ENCODE measurements around the gene TSHR. TPM values are rescaled to one million over a fixed set of nuclear protein-coding genes. Genes with fewer than 3 reads are reported as not detected.

The TSHR gene
- total and polyA plus RNA-seq, 2 of the 13 experiments (the other 11 are each of a cell fraction or from before 2014, with no cell fraction given): not detected

DNA sequence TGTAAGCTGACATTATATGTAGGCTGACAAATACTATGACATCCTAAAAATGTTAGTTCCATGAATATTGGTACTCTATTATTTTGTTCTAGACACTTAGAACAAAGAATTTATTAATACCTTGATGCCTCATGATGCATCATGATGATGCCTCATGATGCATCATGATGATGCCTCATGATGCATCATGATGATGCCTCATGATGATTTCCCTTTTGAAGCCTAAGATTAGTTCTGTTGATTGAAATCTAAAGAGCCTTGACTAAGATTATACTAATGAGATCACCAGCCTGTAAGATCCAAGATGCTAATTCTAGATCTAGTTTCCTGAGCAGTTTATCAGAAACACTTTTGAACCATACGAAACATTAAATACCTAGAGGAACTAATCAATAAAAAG, 9.2 kb upstream of the TSHR start:
- POLR2A ChIA-PET: no interaction called here
- Histone ChIP-seq H3K36me3 (replicated peaks in 1 of 2; ENCODE audit: control insufficient read depth in 1 of 2, insufficient read depth in 2 of 2, low read length in 2 of 2) (no peaks in the 10 kb centered on the region), H3K9me3 (ENCODE audit: low read length) (no peaks in the 10 kb centered on the region), H3K9ac (ENCODE audit: insufficient read depth, low read depth, low read length) (no peak overlapping the region), H3K4me3 (replicated peaks in 1 of 3; ENCODE audit: insufficient read depth in 1 of 3, low read depth in 2 of 3, low read length in 3 of 3) (no peak overlapping the region), H3K4me2 (ENCODE audit: low read depth, low read length) (no peak overlapping the region), H3K4me1 (ENCODE audit: insufficient read depth, low read length) (peaks cover 8% of the 10 kb centered on the region; the same call in 1 of the 2 replicates), H3K27ac (ENCODE audit: extremely low read length, insufficient read depth, low read length) (no peak overlapping the region), H3K79me2 (ENCODE audit: insufficient read depth, low read length) (no peaks in the 10 kb centered on the region), H3K27me3 (ENCODE audit: control insufficient read depth in 1 of 2, insufficient read depth in 2 of 2, low read length in 2 of 2) (peaks cover 0 to 4% of the 10 kb centered on the region in 2 experiments; a peak in 2 of 5 replicates), H4K20me1 (ENCODE audit: insufficient read depth, low read length) (no peaks in the 10 kb centered on the region), H2AFZ (ENCODE audit: low read length) (no peak overlapping the region)
- FAIRE-seq: no peak
- intact Hi-C loops (cut with micrococcal nuclease; ENCODE audit: unreplicated experiment) (no loop called here), in situ Hi-C loops (cut with HindIII; ENCODE audit: extremely low pct_ligation_motif_present, low pct_unique_long_range_greater_than_20kb) (no loop called here)
- no TSS peak for BruUV-seq (replicated peaks)
- DNase-seq (ENCODE audit: low spot score): no peak
- CTCF ChIA-PET (ENCODE audit: low intra/inter-chr PET ratio, low total read pairs): no interaction called here
- no peak for ATAC-seq
- 21% methylated on average over 1 of the region's 1 CpG for WGBS (ENCODE audit: low lambda C conversion rate)
- no peak for TF ChIP-seq UBTF (CRISPR knock-in tag; IDR thresholded peaks at IDR 0.05)
- TF ChIP-seq KMT2B (CRISPR knock-in tag; IDR thresholded peaks at IDR 0.05): no peak
- no peak for TF ChIP-seq ZFP1 (CRISPR knock-in tag; IDR thresholded peaks at IDR 0.05)
- TF ChIP-seq CREB1 (IDR thresholded peaks at IDR 0.05): 0 out of 2 replicates have a peak, but pooled peaks have one; percentile 15
- TF ChIP-seq CREB1 (CRISPR knock-in tag; IDR thresholded peaks at IDR 0.05): no peak
- no peak for TF ChIP-seq MXD4 (CRISPR knock-in tag; IDR thresholded peaks at IDR 0.05)
- no peak for TF ChIP-seq ZNF224 (CRISPR knock-in tag; IDR thresholded peaks at IDR 0.05)
- TF ChIP-seq ZNF878 (CRISPR knock-in tag; IDR thresholded peaks at IDR 0.05): no peak

- H3K79me2 ChIP-seq (ENCODE audit: insufficient read depth, low read length): no peaks in the 10 kb centered on the region
- H3K9me3 ChIP-seq (ENCODE audit: low read length): no peaks in the 10 kb centered on the region
- CTCF ChIA-PET (ENCODE audit: low intra/inter-chr PET ratio, low total read pairs): no interaction called here
- H3K9ac ChIP-seq (ENCODE audit: insufficient read depth, low read depth, low read length): no peak overlapping the region
- H3K36me3 ChIP-seq (replicated peaks in 1 of 2; ENCODE audit: control insufficient read depth in 1 of 2, insufficient read depth in 2 of 2, low read length in 2 of 2): no peaks in the 10 kb centered on the region
- POLR2A ChIA-PET: no interaction called here
- no peak overlapping the region for H3K27ac ChIP-seq (ENCODE audit: extremely low read length, insufficient read depth, low read length)
- H3K27me3 ChIP-seq (ENCODE audit: control insufficient read depth in 1 of 2, insufficient read depth in 2 of 2, low read length in 2 of 2): peaks cover 0 to 4% of the 10 kb centered on the region in 2 experiments; a peak in 2 of 5 replicates
- peaks cover 8% of the 10 kb centered on the region; the same call in 1 of the 2 replicates for H3K4me1 ChIP-seq (ENCODE audit: insufficient read depth, low read length)
- H4K20me1 ChIP-seq (ENCODE audit: insufficient read depth, low read length): no peaks in the 10 kb centered on the region
- H2AFZ ChIP-seq (ENCODE audit: low read length): no peak overlapping the region
- no TSS peak for BruUV-seq (replicated peaks)
- no peak overlapping the region for H3K4me3 ChIP-seq (replicated peaks in 1 of 3; ENCODE audit: insufficient read depth in 1 of 3, low read depth in 2 of 3, low read length in 3 of 3)
- H3K4me2 ChIP-seq (ENCODE audit: low read depth, low read length): no peak overlapping the region
- 4% methylated on average over 4 of the region's 4 CpGs for WGBS (ENCODE audit: low lambda C conversion rate)
- DNase-seq (ENCODE audit: low spot score) (no peak), FAIRE-seq (no peak), ATAC-seq (no peak)
- intact Hi-C loops (cut with micrococcal nuclease; ENCODE audit: unreplicated experiment) (no loop called here), in situ Hi-C loops (cut with HindIII; ENCODE audit: extremely low pct_ligation_motif_present, low pct_unique_long_range_greater_than_20kb) (no loop called here)
- TF ChIP-seq, protein P1, sequence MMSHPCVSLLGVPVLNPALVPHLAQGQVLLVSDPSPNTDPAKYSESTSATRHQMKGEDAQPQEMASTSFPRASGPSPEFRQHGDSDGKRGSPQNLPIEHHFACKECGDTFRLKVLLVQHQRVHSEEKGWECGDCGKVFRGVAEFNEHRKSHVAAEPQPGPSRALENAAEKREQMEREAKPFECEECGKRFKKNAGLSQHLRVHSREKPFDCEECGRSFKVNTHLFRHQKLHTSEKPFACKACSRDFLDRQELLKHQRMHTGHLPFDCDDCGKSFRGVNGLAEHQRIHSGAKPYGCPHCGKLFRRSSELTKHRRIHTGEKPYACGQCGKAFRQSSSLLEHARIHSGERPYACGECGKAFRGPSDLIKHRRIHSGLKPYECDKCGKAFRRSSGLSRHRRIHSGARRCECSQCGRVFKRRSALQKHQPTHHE (CRISPR knock-in tag; IDR thresholded peaks at IDR 0.05; ENCODE audit: borderline replicate concordance): no peak
- TF ChIP-seq ZNF576 (CRISPR knock-in tag; IDR thresholded peaks at IDR 0.05): no peak
- no peak for TF ChIP-seq ZNF12 (CRISPR knock-in tag; IDR thresholded peaks at IDR 0.05)
- TF ChIP-seq ZNF17 (CRISPR knock-in tag; IDR thresholded peaks at IDR 0.05): no peak
- no peak for TF ChIP-seq ZNF292 (CRISPR knock-in tag; IDR thresholded peaks at IDR 0.05; ENCODE audit: borderline replicate concordance, low read depth)
- no peak for TF ChIP-seq ATF7 (IDR thresholded peaks at IDR 0.05)
- TF ChIP-seq ATF7 (CRISPR knock-in tag; IDR thresholded peaks at IDR 0.05): no peak
- TF ChIP-seq CHD2 (IDR thresholded peaks at IDR 0.05; ENCODE audit: low read depth, low read length): no peak
- no peak for TF ChIP-seq ZBTB8A (CRISPR knock-in tag; IDR thresholded peaks at IDR 0.05; ENCODE audit: borderline replicate concordance, low read depth)
- no peak for TF ChIP-seq ZNF670 (CRISPR knock-in tag; IDR thresholded peaks at IDR 0.05; ENCODE audit: borderline replicate concordance)
Measured at GRCh38 chr14:80946797-80947196, 8.6 kb upstream of the TSHR start.

All from HepG2 (cell line).